Measurements from ENCODE around the gene ELANE.

ELANE gene

GRCh38 chr19:868458-869244, 16.5 kb downstream of the ELANE start:
- TF ChIP-seq, protein P1, sequence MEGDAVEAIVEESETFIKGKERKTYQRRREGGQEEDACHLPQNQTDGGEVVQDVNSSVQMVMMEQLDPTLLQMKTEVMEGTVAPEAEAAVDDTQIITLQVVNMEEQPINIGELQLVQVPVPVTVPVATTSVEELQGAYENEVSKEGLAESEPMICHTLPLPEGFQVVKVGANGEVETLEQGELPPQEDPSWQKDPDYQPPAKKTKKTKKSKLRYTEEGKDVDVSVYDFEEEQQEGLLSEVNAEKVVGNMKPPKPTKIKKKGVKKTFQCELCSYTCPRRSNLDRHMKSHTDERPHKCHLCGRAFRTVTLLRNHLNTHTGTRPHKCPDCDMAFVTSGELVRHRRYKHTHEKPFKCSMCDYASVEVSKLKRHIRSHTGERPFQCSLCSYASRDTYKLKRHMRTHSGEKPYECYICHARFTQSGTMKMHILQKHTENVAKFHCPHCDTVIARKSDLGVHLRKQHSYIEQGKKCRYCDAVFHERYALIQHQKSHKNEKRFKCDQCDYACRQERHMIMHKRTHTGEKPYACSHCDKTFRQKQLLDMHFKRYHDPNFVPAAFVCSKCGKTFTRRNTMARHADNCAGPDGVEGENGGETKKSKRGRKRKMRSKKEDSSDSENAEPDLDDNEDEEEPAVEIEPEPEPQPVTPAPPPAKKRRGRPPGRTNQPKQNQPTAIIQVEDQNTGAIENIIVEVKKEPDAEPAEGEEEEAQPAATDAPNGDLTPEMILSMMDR (IDR thresholded peaks at IDR 0.05; ENCODE audit: insufficient read depth, low read depth, low read length, missing control alignments), result no peak
- H3K4me3 ChIP-seq (ENCODE audit: low read depth, low read length), result no peak overlapping the region
- no peak for DNase-seq (ENCODE audit: low read depth)

DNA sequence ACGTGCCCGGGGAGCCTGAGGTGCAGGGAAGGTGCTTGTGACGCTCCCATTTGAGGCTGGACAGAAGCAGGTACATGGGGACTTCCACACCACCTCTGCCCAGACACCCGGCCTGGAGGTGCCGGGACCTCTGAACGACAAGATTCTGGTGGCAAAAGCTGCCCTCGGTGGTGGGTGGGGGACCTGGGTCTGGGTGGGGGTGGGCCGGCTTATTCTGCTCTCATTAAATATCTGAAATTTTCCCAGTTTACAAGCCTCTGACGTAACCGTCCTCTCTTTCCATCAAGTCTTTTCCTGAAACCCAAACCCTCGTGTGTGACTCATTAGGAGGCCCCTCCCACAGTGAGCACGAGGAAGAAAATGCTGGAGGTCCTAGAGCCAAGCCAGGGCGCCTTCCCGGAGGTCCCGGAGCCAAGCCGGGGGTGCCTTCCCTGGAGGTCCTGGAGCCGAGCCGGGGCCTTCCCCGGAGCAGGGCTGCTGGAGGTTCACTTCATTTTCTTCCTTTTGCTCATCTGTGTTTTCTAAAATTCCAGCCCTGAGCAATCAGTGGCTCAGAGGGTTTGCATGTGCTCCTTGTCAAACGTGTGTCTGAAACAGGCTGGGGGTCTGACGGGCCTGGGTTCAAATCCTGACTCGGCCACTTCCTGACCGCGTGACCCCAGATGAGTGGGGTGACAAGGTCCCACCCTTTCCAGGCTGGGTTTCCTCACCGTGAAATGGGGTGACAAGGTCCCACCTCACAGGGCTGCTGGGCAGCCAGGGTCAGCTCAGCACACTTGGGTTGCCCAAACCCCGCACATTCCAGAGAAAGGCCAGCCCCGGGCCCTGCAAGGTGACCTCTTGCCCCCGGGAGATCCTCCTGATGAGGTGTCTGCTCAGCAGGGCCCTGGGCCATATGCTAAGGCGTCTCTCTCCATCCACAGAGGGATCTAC, 17.4 kb downstream of the ELANE start:
- no peak for DNase-seq (ENCODE audit: low read depth)
- H3K4me3 ChIP-seq (ENCODE audit: low read depth, low read length), result no peak overlapping the region
- TF ChIP-seq, protein P1 (IDR thresholded peaks at IDR 0.05; ENCODE audit: insufficient read depth, low read depth, low read length, missing control alignments), result no peak

GRCh38 chr19:870314-870713, 18.2 kb downstream of the ELANE start:
- no peak overlapping the region for H3K4me3 ChIP-seq (ENCODE audit: low read depth, low read length)
- TF ChIP-seq, protein P1 (IDR thresholded peaks at IDR 0.05; ENCODE audit: insufficient read depth, low read depth, low read length, missing control alignments), result no peak
- DNase-seq (ENCODE audit: low read depth), result no peak

DNA sequence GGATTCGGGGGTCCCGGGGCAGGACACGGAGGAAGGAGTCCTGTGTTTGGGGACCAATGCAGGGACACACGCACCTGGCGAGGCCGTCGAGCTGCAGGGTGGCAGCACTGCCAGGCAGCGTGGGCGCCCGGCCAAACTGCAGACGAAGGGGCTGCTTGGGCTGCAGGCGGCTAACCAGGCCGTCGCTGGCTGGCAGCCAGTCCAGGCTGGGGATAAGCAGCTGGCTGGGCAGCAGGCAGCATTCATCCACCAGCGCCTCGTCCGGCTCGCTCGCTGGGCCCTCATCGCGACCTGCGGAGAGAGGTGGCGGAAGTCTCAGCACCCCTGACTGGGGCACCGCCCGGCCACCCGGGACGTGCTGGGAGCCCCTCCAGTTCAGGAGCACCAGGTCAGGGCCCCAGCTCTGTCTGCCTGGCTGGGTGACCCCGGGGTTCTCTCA, 18.9 kb downstream of the ELANE start:
- DNase-seq (ENCODE audit: low read depth), result no peak
- no peak overlapping the region for H3K4me3 ChIP-seq (ENCODE audit: low read depth, low read length)
- TF ChIP-seq, protein P1 (IDR thresholded peaks at IDR 0.05; ENCODE audit: insufficient read depth, low read depth, low read length, missing control alignments), result no peak

- no peak for DNase-seq (ENCODE audit: low read depth)
- TF ChIP-seq, protein P1 (IDR thresholded peaks at IDR 0.05; ENCODE audit: insufficient read depth, low read depth, low read length, missing control alignments), result no peak
- H3K4me3 ChIP-seq (ENCODE audit: low read depth, low read length), result no peak overlapping the region
Measured at GRCh38 chr19:871446-872265, 19.6 kb downstream of the ELANE start.

- TF ChIP-seq, protein P1 (IDR thresholded peaks at IDR 0.05; ENCODE audit: insufficient read depth, low read depth, low read length, missing control alignments), result no peak
- DNase-seq (ENCODE audit: low read depth), result peak; percentile 92
- peak overlapping the region; percentile 22; the same call in 1 of the 2 replicates for H3K4me3 ChIP-seq (ENCODE audit: low read depth, low read length)
Measured at GRCh38 chr19:872266-872951, 20.3 kb downstream of the ELANE start.

Data from GM12865 (cell line).